K562 (cell line): ENCODE results near the gene RPH3AL. TPM values are rescaled to one million over a fixed set of nuclear protein-coding genes. Genes with fewer than 3 reads are reported as not detected.

Experiments
- ATAC-seq: fragments of 200-7000 bp; cut with Tn5 transposase; 3 replicates; pipeline ENCODE4 v1.9.1; 2020; ENCODE audit warnings: moderate library complexity
- BruUV-seq: library from RNA; stranded (reverse); fragments of 400-500 nt; replicated peaks from 2 replicates; lab custom pipeline; 2021; lab: Mats Ljungman, UMichigan
- CTCF ChIA-PET: fragments of 300-600 bp; formaldehyde crosslinking; extraction: SDS; loops from one replicate; lab custom pipeline; 2021; ENCODE audit warnings: low intra/inter-chr PET ratio; lab: Yijun Ruan, JAX
- POLR2A ChIA-PET: fragments of 300-600, 350-650 bp; sonication (Branson Sonifier 250); formaldehyde crosslinking; extraction: SDS; loops from one replicate; lab custom pipeline; 2021; ENCODE audit warnings: antibody characterized with exemption, inconsistent platforms; lab: Yijun Ruan, JAX
- DNase-seq, 4 experiments: peaks; one replicate each; pipeline versions ENCODE4 v3.0.0 to v3.0.0-alpha.2; 2011 to 2018; ENCODE audit warnings: low spot score in 3 of 4, mixed read lengths in 3 of 4; ENCODE audit errors: extremely low read depth in 1 of 4
- FAIRE-seq: peaks from 2 replicates; lab custom pipeline; 2011; peaks lifted over from hg19 to GRCh38; lab: Jason Lieb, UNC
- H2AFZ ChIP-seq: 2 replicates; pipeline ENCODE4 v1.6.0; 2011; ENCODE audit warnings: low read depth, low read length, control low read depth, inconsistent platforms
- H3K27ac ChIP-seq: fragments of 200-600 bp; 3 replicates; pipeline ENCODE4 v1.8.0; 2011; ENCODE audit warnings: low read depth, mild to moderate bottlenecking, control low read depth, inconsistent platforms, low read length, moderate library complexity, mixed read lengths; ENCODE audit errors: extremely low read depth
- H3K27me3 ChIP-seq, 2 experiments: fragments of 300-600 bp in 1 of 2; 2 replicates in 1 of 2; 3 replicates in 1 of 2; pipeline versions ENCODE4 v1.6.0 to v1.8.0; 2011; ENCODE audit warnings: inconsistent platforms in 2 of 2, low read length in 2 of 2, mild to moderate bottlenecking in 1 of 2, mixed read lengths in 1 of 2, moderate library complexity in 1 of 2; ENCODE audit not compliant: control insufficient read depth in 2 of 2, insufficient read depth in 2 of 2
- H3K36me3 ChIP-seq: fragments of 300-600 bp; 3 replicates; pipeline ENCODE4 v1.8.0; 2011; ENCODE audit warnings: mild to moderate bottlenecking, low read length, inconsistent platforms; ENCODE audit not compliant: control insufficient read depth, insufficient read depth
- H3K4me1 ChIP-seq, 2 experiments: fragments of 200-600 bp in 1 of 2; replicated peaks in 1 of 2; 2 replicates in 1 of 2; 3 replicates in 1 of 2; pipeline versions ENCODE4 v1.5.1 to v1.8.0; 2011; ENCODE audit warnings: inconsistent platforms in 2 of 2, low read length in 2 of 2, mild to moderate bottlenecking in 1 of 2, mixed read lengths in 1 of 2, moderate library complexity in 1 of 2; ENCODE audit not compliant: control insufficient read depth in 2 of 2, insufficient read depth in 2 of 2
- H3K4me2 ChIP-seq: 2 replicates; pipeline ENCODE4 v1.6.1; 2011; ENCODE audit warnings: low read length, control low read depth, inconsistent platforms, mixed read lengths; ENCODE audit not compliant: insufficient read depth
- H3K4me3 ChIP-seq: fragments of 200-600 bp; sonication (generic), shearing (Covaris generic); 2 replicates; pipeline ENCODE4 v1.5.1; 2016; ENCODE audit warnings: control low read depth, inconsistent platforms
- H3K79me2 ChIP-seq: fragments of 200-600 bp; 3 replicates; pipeline ENCODE4 v1.8.0; 2011; ENCODE audit warnings: low read length, inconsistent platforms; ENCODE audit not compliant: control insufficient read depth, insufficient read depth
- H3K9ac ChIP-seq, 2 experiments: 2 replicates each; pipeline versions ENCODE4 v1.6.0 to v1.6.1; 2011; ENCODE audit warnings: low read depth in 2 of 2, low read length in 2 of 2, control low read depth in 1 of 2, inconsistent platforms in 1 of 2, mild to moderate bottlenecking in 1 of 2, mixed read lengths in 1 of 2; ENCODE audit not compliant: insufficient read depth in 1 of 2
- H3K9me1 ChIP-seq: one replicate; pipeline ENCODE4 v1.6.0; 2011; ENCODE audit warnings: inconsistent platforms, mild to moderate bottlenecking, low read length, moderate library complexity; ENCODE audit not compliant: control insufficient read depth, insufficient read depth
- H3K9me3 ChIP-seq: replicated peaks from 2 replicates; pipeline ENCODE4 v1.5.1; 2011; ENCODE audit warnings: low read depth, low read length, inconsistent platforms; ENCODE audit not compliant: control insufficient read depth, insufficient read depth
- H4K20me1 ChIP-seq: replicated peaks from 2 replicates; pipeline ENCODE4 v1.6.1; 2011; ENCODE audit warnings: low read length, inconsistent platforms, mixed read lengths; ENCODE audit not compliant: control insufficient read depth, insufficient read depth
- ASH1L ChIP-seq: fragments of 450-650 bp; IDR thresholded peaks from 2 replicates; pipeline ENCODE4 v1.6.1; 2018; ENCODE audit warnings: borderline replicate concordance, mild to moderate bottlenecking, low read depth; ENCODE audit not compliant: partially characterized antibody
- ATF4 ChIP-seq: fragments of 450-650 bp; formaldehyde crosslinking; IDR thresholded peaks from 2 replicates; pipeline ENCODE4 v1.4.0; 2022; ENCODE audit warnings: mild to moderate bottlenecking, moderate library complexity
- BHLHE40 ChIP-seq: IDR thresholded peaks from 2 replicates; pipeline ENCODE4 v1.6.1; 2011; ENCODE audit warnings: low read length, improper control_type of control experiment
- ETS2 ChIP-seq: IDR thresholded peaks from 2 replicates; pipeline ENCODE4 v1.6.1; 2016; ENCODE audit warnings: borderline replicate concordance, missing genetic modification characterization, mild to moderate bottlenecking, moderate library complexity, missing compliant biosample characterization; ENCODE audit not compliant: poor library complexity, severe bottlenecking
- KLF10 ChIP-seq: fragments of 250-450 bp; sonication (Bioruptor Pico); IDR thresholded peaks from 2 replicates; pipeline ENCODE4 v1.6.1; 2021; ENCODE audit warnings: matching md5 sums
- MECOM ChIP-seq: fragments of 250-450 bp; sonication (Bioruptor Pico); IDR thresholded peaks from 2 replicates; pipeline ENCODE4 v1.8.0; 2022; ENCODE audit warnings: inconsistent platforms
- PYGO2 ChIP-seq: fragments of 450-650 bp; IDR thresholded peaks from 2 replicates; pipeline ENCODE4 v1.6.1; 2016; ENCODE audit warnings: mild to moderate bottlenecking, missing genetic modification characterization, moderate library complexity, missing compliant biosample characterization
- ZNF551 ChIP-seq: fragments of 250-450 bp; sonication (Bioruptor Pico); IDR thresholded peaks from 2 replicates; pipeline ENCODE4 v1.5.0; 2021; ENCODE audit warnings: mild to moderate bottlenecking, moderate library complexity
- ZNF584 ChIP-seq: fragments of 200-800 bp; sonication (Bioruptor generic); IDR thresholded peaks from 2 replicates; pipeline ENCODE4 v1.6.1; 2016; ENCODE audit warnings: low read depth, mild to moderate bottlenecking, missing genetic modification characterization, missing compliant biosample characterization
- ZNF639 ChIP-seq, 2 experiments: fragments of 200-800 bp in 1 of 2; sonication (Bioruptor generic) in 1 of 2; sonication (generic) in 1 of 2; formaldehyde crosslinking in 1 of 2; IDR thresholded peaks in 1 of 2; conservative IDR thresholded peaks in 1 of 2; 2 replicates each; pipeline versions ENCODE4 v1.5.0 to v1.6.1; 2016 to 2020; ENCODE audit warnings: missing compliant biosample characterization in 1 of 2, missing genetic modification characterization in 1 of 2, missing genetic modification reagents in 1 of 2
- ZNF766 ChIP-seq: fragments of 200-800 bp; sonication (Bioruptor generic); conservative IDR thresholded peaks from 2 replicates; pipeline ENCODE4 v1.6.1; 2016; ENCODE audit warnings: missing genetic modification characterization, missing compliant biosample characterization
- WGBS: fragments of 100-300 bp; shearing (Covaris generic); methylation state at CpG from one replicate; pipeline ENCODE4 v1.1.6; 2016; ENCODE audit warnings: low coverage, mixed read lengths; ENCODE audit not compliant: insufficient coverage; ENCODE audit errors: missing lambda C conversion rate; 5-methylcytosine and 5-hydroxymethylcytosine counted together
- in situ Hi-C: fragments of 300-500 bp; cut with MboI; formaldehyde crosslinking; loops from 4 replicates; pipeline ENCODE4 v1.15.0; 2018; ENCODE audit warnings: inconsistent platforms, mixed read lengths
- intact Hi-C: fragments of 100-400 bp; cut with micrococcal nuclease; formaldehyde crosslinking; loops from 2 replicates; pipeline ENCODE4 v1.14.2; 2022
- polyA plus RNA-seq, 8 experiments: library from polyadenylated mRNA; depleted of rRNA in 4 of 8; stranded (reverse) in 5 of 8; unstranded in 3 of 8; fragments of >200 nt; fragmentation: Nextera tagmentation in 2 of 8; fragmentation: Illumina TruSeq in 1 of 8; extraction: Ambion mirVana in 2 of 8; extraction: Trizol in 1 of 8; gene quantifications; 2 replicates each; pipeline versions ENCODE4 v1.2.1 to v1.2.3, GENCODE V29; 2011 to 2014; ENCODE audit warnings: inconsistent platforms in 1 of 8, missing spikeins in 1 of 8
- total RNA-seq, 7 experiments: library from RNA; depleted of rRNA in 6 of 7; stranded (reverse); fragments of >200 nt in 6 of 7; fragmentation: Illumina TruSeq in 2 of 7; extraction: Trizol in 2 of 7; gene quantifications; 2 replicates each; pipeline versions ENCODE4 v1.2.1 to v1.2.3, GENCODE V29; 2011 to 2021; ENCODE audit warnings: low replicate concordance in 1 of 7
- TF ChIP-seq, protein P1 (sequence below): fragments of 450-650 bp; IDR thresholded peaks from 2 replicates; pipeline ENCODE4 v1.6.1; 2016
- TF ChIP-seq, protein P2 (sequence below): fragments of 450-650 bp; IDR thresholded peaks from 2 replicates; pipeline ENCODE4 v1.7.0; 2016; ENCODE audit warnings: borderline replicate concordance

Gene RPH3AL
- total and polyA plus RNA-seq, 9 of the 15 experiments (the other 6 are each of a cell fraction or from before 2014, with no cell fraction given) = 0.18 to 1.7 (median 0.39) TPM

- peak in 1 of 2 experiments; percentile 63; a peak in 1 of 4 replicates for TF ChIP-seq ZNF639 (CRISPR knock-in tag; conservative IDR thresholded peaks at IDR 0.05 in 1 of 2, IDR thresholded peaks at IDR 0.05 in 1 of 2)
- TF ChIP-seq ZNF584 (CRISPR knock-in tag) = peak; percentile 74; the same call in 1 of the 2 replicates
- TF ChIP-seq ZNF766 = peak; percentile 87
- TF ChIP-seq, protein P1, sequence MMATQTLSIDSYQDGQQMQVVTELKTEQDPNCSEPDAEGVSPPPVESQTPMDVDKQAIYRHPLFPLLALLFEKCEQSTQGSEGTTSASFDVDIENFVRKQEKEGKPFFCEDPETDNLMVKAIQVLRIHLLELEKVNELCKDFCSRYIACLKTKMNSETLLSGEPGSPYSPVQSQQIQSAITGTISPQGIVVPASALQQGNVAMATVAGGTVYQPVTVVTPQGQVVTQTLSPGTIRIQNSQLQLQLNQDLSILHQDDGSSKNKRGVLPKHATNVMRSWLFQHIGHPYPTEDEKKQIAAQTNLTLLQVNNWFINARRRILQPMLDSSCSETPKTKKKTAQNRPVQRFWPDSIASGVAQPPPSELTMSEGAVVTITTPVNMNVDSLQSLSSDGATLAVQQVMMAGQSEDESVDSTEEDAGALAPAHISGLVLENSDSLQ = 0 out of 2 replicates have a peak, but pooled peaks have one; percentile 6
Observed at GRCh38 chr17:206484-206883, 146.1 kb downstream of the RPH3AL start (continued).

- Histone ChIP-seq H3K4me2 (no peak overlapping the region), H3K27ac (no peak overlapping the region), H3K4me1 (0 out of 5 replicates have a peak, but pooled peaks cover 0 to 3% of the 10 kb centered on the region in 2 experiments), H3K9ac (no peak overlapping the region), H4K20me1 (no peaks in the 10 kb centered on the region; the same call in 1 of the 2 replicates), H3K9me3 (no peaks in the 10 kb centered on the region; the same call in 1 of the 2 replicates), H3K79me2 (no peaks in the 10 kb centered on the region), H3K4me3 (no peak overlapping the region), H3K27me3 (peaks cover 6 to 45% of the 10 kb centered on the region in 2 experiments; a peak in 3 of 5 replicates), H2AFZ (no peak overlapping the region), H3K36me3 (no peaks in the 10 kb centered on the region), H3K9me1 (no peaks in the 10 kb centered on the region)
- 0% methylated on average over 5 of the region's 6 CpGs for WGBS
- no peak for ATAC-seq
- no TSS peak for BruUV-seq
- intact Hi-C loops = no loop called here
- ChIA-PET POLR2A (no interaction called here), CTCF (no interaction called here)
- no peak for TF ChIP-seq MECOM (CRISPR knock-in tag)
- TF ChIP-seq, protein P2, sequence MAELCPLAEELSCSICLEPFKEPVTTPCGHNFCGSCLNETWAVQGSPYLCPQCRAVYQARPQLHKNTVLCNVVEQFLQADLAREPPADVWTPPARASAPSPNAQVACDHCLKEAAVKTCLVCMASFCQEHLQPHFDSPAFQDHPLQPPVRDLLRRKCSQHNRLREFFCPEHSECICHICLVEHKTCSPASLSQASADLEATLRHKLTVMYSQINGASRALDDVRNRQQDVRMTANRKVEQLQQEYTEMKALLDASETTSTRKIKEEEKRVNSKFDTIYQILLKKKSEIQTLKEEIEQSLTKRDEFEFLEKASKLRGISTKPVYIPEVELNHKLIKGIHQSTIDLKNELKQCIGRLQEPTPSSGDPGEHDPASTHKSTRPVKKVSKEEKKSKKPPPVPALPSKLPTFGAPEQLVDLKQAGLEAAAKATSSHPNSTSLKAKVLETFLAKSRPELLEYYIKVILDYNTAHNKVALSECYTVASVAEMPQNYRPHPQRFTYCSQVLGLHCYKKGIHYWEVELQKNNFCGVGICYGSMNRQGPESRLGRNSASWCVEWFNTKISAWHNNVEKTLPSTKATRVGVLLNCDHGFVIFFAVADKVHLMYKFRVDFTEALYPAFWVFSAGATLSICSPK = no peak
- TF ChIP-seq PYGO2 (tag) = no peak
- no peak for TF ChIP-seq KLF10
- TF ChIP-seq ETS2 (tag) = no peak
- TF ChIP-seq BHLHE40 = no peak
- TF ChIP-seq ATF4 (CRISPR knock-in tag) = no peak
- no peak for TF ChIP-seq ZNF551 (CRISPR knock-in tag)
- TF ChIP-seq ASH1L = no peak
- in situ Hi-C loops = no loop called here
- FAIRE-seq = no peak
- no peak for DNase-seq
Observed at GRCh38 chr17:205817-206216, 146.8 kb downstream of the RPH3AL start.
